GM23248 (cell line): ENCODE data around the gene AFTPH.

Source experiments
- EZH2 ChIP-seq: fragments of 200-600 bp; sonication (generic); IDR thresholded peaks from 2 replicates; pipeline ENCODE4 v1.6.1; 2018; ENCODE audit warnings: antibody characterized with exemption, mild to moderate bottlenecking; ENCODE audit not compliant: insufficient read depth, poor library complexity, severe bottlenecking
- EZH2phosphoT487 ChIP-seq: fragments of 200-600 bp; sonication (generic); IDR thresholded peaks from 2 replicates; pipeline ENCODE4 v1.6.1; 2018; ENCODE audit warnings: antibody characterized with exemption, moderate library complexity, mild to moderate bottlenecking, low read depth; ENCODE audit not compliant: insufficient read depth

DNA sequence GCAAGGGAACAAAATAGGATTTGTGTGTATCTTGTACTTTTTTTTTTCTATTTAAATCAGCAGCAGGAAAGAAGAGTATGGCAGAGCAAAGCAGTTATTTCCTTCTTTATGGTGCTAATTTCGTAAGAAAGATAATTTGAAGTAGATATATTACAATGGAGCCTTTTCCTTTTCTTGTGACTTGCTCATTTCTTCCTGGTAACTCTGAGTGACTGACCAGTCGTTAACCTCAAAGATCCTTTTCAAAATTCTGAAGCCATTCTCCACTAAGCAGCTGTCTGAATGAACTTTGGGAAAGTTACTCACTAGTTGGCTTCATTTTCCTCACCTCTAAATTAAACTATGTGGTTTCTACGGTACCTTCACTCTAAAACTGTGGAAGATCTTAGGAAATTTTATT lies 24.6 kb downstream of the AFTPH start:
- TF ChIP-seq EZH2 = no peak
- no peak for TF ChIP-seq EZH2phosphoT487
